Loucy (cell line): ENCODE data around the gene GUCY1A2.

Experiments
- CTCF ChIP-seq: fragments of 200-600 bp; sonication (generic); conservative IDR thresholded peaks from 2 replicates; pipeline ENCODE4 v1.5.1; 2014; ENCODE audit warnings: mild to moderate bottlenecking, antibody characterized with exemption, low read length
- EZH2phosphoT487 ChIP-seq: fragments of 200-600 bp; IDR thresholded peaks from 2 replicates; pipeline ENCODE4 v1.6.1; 2018; ENCODE audit warnings: antibody characterized with exemption, mild to moderate bottlenecking, moderate library complexity, borderline replicate concordance

DNA sequence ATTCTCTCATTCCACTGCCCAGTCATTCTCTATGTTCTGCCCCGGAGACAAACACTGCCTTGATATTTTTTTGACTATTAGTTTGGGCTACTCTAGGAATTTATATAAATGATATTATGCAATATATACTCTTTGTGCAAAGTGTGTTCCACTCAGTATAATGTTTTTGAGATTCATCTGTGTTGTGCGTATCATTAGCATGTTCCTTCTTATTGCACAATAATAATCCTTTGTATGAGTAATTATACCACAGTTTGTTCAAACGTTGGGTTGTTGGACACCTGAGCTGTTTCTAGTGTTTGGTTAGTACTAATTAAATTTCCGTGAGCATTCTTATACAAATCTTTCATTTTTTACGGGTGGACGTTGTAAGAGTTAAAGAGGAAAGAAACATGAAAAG is 390.6 kb downstream of the GUCY1A2 start:
- TF ChIP-seq CTCF (no peak), EZH2phosphoT487 (no peak)
